GM12878 (cell line): ENCODE results near the gene MAD1L1. TPM values are rescaled to one million over a fixed set of nuclear protein-coding genes. Genes with fewer than 3 reads are reported as not detected.
A peak's percentile ranks its signal among the peaks of the same experiment; 100 is the strongest.
"Not testable (repeated sequence)": the region's sequence is repeated elsewhere in the genome, so short reads cannot be mapped to it uniquely, and the experiment has no call there.

Experiments
- ATAC-seq: fragments of 200-7000 bp; cut with Tn5 transposase; 3 replicates; pipeline ENCODE4 v1.9.1; 2020; ENCODE audit warnings: mild to moderate bottlenecking, moderate library complexity
- BruUV-seq: library from RNA; stranded (reverse); fragments of 400-500 nt; replicated peaks from 2 replicates; lab custom pipeline; 2021; lab: Mats Ljungman, UMichigan
- CTCF ChIA-PET: fragments of 300-600 bp; sonication (Branson Sonifier 250); formaldehyde crosslinking; extraction: SDS; loops from one replicate; lab custom pipeline; 2021; ENCODE audit warnings: inconsistent platforms; lab: Yijun Ruan, JAX
- POLR2A ChIA-PET: fragments of 350-600 bp; formaldehyde crosslinking; extraction: SDS; loops from one replicate; lab custom pipeline; 2021; ENCODE audit warnings: inconsistent platforms; lab: Charles Lee
- RAD21 ChIA-PET: fragments of 300-600 bp; sonication (Branson Sonifier 250); formaldehyde crosslinking; loops from one replicate; lab custom pipeline; 2023; ENCODE audit warnings: antibody characterized with exemption; ENCODE audit not compliant: unreplicated experiment; lab: Charles Lee
- SMC1A ChIA-PET: fragments of 300-600 bp; sonication (Branson Sonifier 250); formaldehyde crosslinking; loops from one replicate; lab custom pipeline; 2023; ENCODE audit not compliant: unreplicated experiment, uncharacterized antibody; lab: Charles Lee
- DNase-seq: peaks from one replicate; pipeline ENCODE4 v3.0.0-alpha.2; 2011; ENCODE audit warnings: low read depth, low spot score
- FAIRE-seq: peaks from 3 replicates; lab custom pipeline; 2011; peaks lifted over from hg19 to GRCh38; lab: Jason Lieb, UNC
- H2AFZ ChIP-seq: 2 replicates; pipeline ENCODE4 v1.6.0; 2011; ENCODE audit warnings: low read depth, low read length, control low read depth; ENCODE audit not compliant: control insufficient read depth
- H3K27ac ChIP-seq: 2 replicates; pipeline ENCODE4 v1.5.1; 2011; ENCODE audit warnings: control low read depth; ENCODE audit not compliant: control insufficient read depth, insufficient read depth
- H3K27me3 ChIP-seq, 2 experiments: replicated peaks in 1 of 2; 2 replicates each; pipeline versions ENCODE4 v1.6.0 to v1.6.1; 2011; ENCODE audit warnings: low read length in 1 of 2; ENCODE audit not compliant: control insufficient read depth in 2 of 2, insufficient read depth in 2 of 2
- H3K36me3 ChIP-seq, 2 experiments: 2 replicates each; pipeline ENCODE4 v1.5.1; 2011; ENCODE audit warnings: low read length in 1 of 2; ENCODE audit not compliant: control insufficient read depth in 2 of 2, insufficient read depth in 2 of 2
- H3K4me1 ChIP-seq: 2 replicates; pipeline ENCODE4 v1.6.1; 2011; ENCODE audit warnings: mild to moderate bottlenecking, low read length, moderate library complexity, mixed read lengths; ENCODE audit not compliant: control insufficient read depth, insufficient read depth
- H3K4me2 ChIP-seq: 2 replicates; pipeline ENCODE4 v1.6.0; 2011; ENCODE audit warnings: control low read depth; ENCODE audit not compliant: control insufficient read depth, insufficient read depth
- H3K4me3 ChIP-seq: fragments of 200-600 bp; sonication (generic); 2 replicates; pipeline ENCODE4 v1.5.1; 2016
- H3K79me2 ChIP-seq: 2 replicates; pipeline ENCODE4 v1.6.0; 2011; ENCODE audit warnings: low read length; ENCODE audit not compliant: control insufficient read depth, insufficient read depth
- H3K9ac ChIP-seq: 2 replicates; pipeline ENCODE4 v1.8.0; 2011; ENCODE audit warnings: low read length, control low read depth, mixed read lengths; ENCODE audit not compliant: control insufficient read depth, insufficient read depth
- H3K9me3 ChIP-seq: replicated peaks from 3 replicates; pipeline ENCODE4 v1.5.1; 2011; ENCODE audit warnings: mild to moderate bottlenecking, low read length; ENCODE audit not compliant: control insufficient read depth, insufficient read depth
- H4K20me1 ChIP-seq: 2 replicates; pipeline ENCODE4 v1.6.0; 2011; ENCODE audit not compliant: control insufficient read depth, insufficient read depth
- ZSCAN29 ChIP-seq: fragments of 450-650 bp; IDR thresholded peaks from 2 replicates; pipeline ENCODE4 v1.6.1; 2017; ENCODE audit warnings: mild to moderate bottlenecking, moderate library complexity
- WGBS: methylation state at CpG from one replicate; pipeline ENCODE4 v1.1.6; 2016; ENCODE audit warnings: low lambda C conversion rate; ENCODE audit not compliant: insufficient replicate concordance, insufficient coverage; ENCODE audit errors: missing lambda C conversion rate; 5-methylcytosine and 5-hydroxymethylcytosine counted together
- in situ Hi-C: fragments of 300-500 bp; cut with MboI; formaldehyde crosslinking; loops from 9 replicates; pipeline ENCODE4 v1.14.3; 2018; ENCODE audit warnings: mixed read lengths
- intact Hi-C: fragments of 100-400 bp; cut with micrococcal nuclease; formaldehyde crosslinking; loops from one replicate; pipeline ENCODE4 v1.14.2; 2022; ENCODE audit not compliant: unreplicated experiment
- polyA plus RNA-seq, 11 experiments: library from polyadenylated mRNA; depleted of rRNA in 4 of 11; unstranded in 6 of 11; stranded (reverse) in 5 of 11; fragments of >200 nt; fragmentation: Nextera tagmentation in 4 of 11; fragmentation: Illumina TruSeq in 1 of 11; extraction: Ambion mirVana in 4 of 11; extraction: Trizol in 1 of 11; gene quantifications; 1 replicate in 1 of 11; 2 replicates in 10 of 11; pipeline versions ENCODE4 v1.2.1 to v1.2.3, GENCODE V29; 2011 to 2016; ENCODE audit warnings: inconsistent platforms in 2 of 11, missing spikeins in 2 of 11, low read depth in 1 of 11
- total RNA-seq, 4 experiments: library from RNA; depleted of rRNA in 3 of 4; stranded (reverse); fragments of >200 nt in 3 of 4; fragmentation: Illumina TruSeq in 1 of 4; extraction: Trizol in 1 of 4; gene quantifications; 2 replicates each; pipeline versions ENCODE4 v1.2.1 to v1.2.3, GENCODE V29; 2013 to 2021
- TF ChIP-seq, protein P1 (sequence below): fragments of 450-650 bp; IDR thresholded peaks from 2 replicates; pipeline ENCODE4 v1.6.1; 2016; ENCODE audit warnings: mild to moderate bottlenecking

MAD1L1 gene
- total and polyA plus RNA-seq, 10 of the 15 experiments (the other 5 are each of a cell fraction or from before 2014, with no cell fraction given) = 2.2 to 76.8 (median 38.3) TPM

DNA sequence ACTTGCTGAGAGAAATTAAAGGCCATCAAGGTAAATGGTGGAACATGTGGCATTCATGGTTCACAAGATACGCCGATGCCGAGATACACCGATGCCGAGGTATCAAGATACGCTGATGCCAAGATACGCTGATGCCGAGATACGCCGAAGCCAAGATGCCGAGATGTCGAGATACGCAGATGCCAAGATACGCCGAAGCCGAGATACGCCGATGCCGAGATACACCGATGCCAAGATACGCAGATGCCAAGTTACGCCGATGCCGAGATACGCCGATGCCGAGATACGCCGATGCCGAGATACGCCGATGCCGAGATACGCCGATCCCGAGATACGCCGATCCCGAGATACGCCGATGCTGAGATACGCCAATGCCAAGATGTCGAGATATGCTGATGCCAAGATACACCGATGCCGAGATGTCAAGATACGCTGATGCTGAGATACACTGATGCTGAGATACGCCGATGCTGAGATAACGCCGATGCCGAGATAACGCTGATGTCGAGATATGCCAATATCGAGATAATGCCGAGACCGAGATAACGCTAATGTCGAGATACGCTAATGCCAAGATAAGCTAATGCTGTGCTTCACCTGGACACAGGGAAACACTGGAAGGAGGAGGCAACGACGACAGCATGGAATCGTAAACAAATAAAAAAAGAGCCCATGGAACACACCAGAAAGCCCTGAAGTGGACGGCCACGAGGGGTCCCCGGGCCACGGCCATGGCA is 172.6 kb downstream of the MAD1L1 start:
- POLR2A ChIA-PET = no interaction called here
- no peak for ATAC-seq
- CTCF ChIA-PET = no interaction called here

DNA sequence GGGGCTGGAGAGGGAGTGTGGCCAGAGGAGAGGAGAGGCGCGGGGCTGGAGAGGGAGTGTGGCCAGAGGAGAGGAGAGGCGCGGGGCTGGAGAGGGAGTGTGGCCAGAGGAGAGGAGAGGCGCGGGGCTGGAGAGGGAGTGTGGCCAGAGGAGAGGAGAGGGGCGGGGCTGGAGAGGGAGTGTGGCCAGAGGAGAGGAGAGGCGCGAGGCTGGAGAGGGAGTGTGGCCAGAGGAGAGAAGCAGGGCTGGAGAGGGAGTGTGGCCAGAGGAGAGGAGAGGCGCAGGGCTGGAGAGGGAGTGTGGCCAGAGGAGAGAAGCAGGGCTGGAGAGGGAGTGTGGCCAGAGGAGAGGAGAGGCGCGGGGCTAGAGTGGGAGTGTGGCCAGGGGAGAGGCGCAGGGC is 174.5 kb downstream of the MAD1L1 start:
- CTCF ChIA-PET, H3K9me3 ChIP-seq, RAD21 ChIA-PET, in situ Hi-C loops, BruUV-seq, ATAC-seq, H2AFZ ChIP-seq, H3K4me1 ChIP-seq, SMC1A ChIA-PET, H3K27me3 ChIP-seq, H3K79me2 ChIP-seq, H3K27ac ChIP-seq, POLR2A ChIA-PET, DNase-seq, H3K4me3 ChIP-seq, intact Hi-C loops, FAIRE-seq, H3K9ac ChIP-seq, H3K36me3 ChIP-seq, H3K4me2 ChIP-seq, H4K20me1 ChIP-seq: not testable (repeated sequence)
- 90% methylated on average over 3 of the region's 13 CpGs for WGBS

More for the DNA sequence above, 172.6 kb downstream of the MAD1L1 start:
- BruUV-seq = no TSS peak
- Histone ChIP-seq H3K4me3 (no peak overlapping the region), H3K36me3 (peaks cover 0 to 1% of the 10 kb centered on the region in 2 experiments; a peak in 2 of 4 replicates), H2AFZ (no peak overlapping the region), H3K4me1 (no peaks in the 10 kb centered on the region), H4K20me1 (no peaks in the 10 kb centered on the region), H3K79me2 (no peaks in the 10 kb centered on the region), H3K4me2 (no peak overlapping the region), H3K9ac (no peak overlapping the region), H3K27ac (no peak overlapping the region), H3K27me3 (no peaks in the 10 kb centered on the region), H3K9me3 (peaks cover 7% of the 10 kb centered on the region; the same call in 1 of the 3 replicates)
- ChIA-PET RAD21 (no interaction called here), SMC1A (no interaction called here)
- 96% methylated on average over 64 of the region's 66 CpGs for WGBS
- DNase-seq (no peak), FAIRE-seq (no peak)
- in situ Hi-C loops (no loop called here), intact Hi-C loops (no loop called here)
- TF ChIP-seq ZSCAN29 = no peak
- TF ChIP-seq, protein P1, sequence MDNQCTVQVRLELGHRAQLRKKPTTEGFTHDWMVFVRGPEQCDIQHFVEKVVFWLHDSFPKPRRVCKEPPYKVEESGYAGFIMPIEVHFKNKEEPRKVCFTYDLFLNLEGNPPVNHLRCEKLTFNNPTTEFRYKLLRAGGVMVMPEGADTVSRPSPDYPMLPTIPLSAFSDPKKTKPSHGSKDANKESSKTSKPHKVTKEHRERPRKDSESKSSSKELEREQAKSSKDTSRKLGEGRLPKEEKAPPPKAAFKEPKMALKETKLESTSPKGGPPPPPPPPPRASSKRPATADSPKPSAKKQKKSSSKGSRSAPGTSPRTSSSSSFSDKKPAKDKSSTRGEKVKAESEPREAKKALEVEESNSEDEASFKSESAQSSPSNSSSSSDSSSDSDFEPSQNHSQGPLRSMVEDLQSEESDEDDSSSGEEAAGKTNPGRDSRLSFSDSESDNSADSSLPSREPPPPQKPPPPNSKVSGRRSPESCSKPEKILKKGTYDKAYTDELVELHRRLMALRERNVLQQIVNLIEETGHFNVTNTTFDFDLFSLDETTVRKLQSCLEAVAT = peak; percentile 85
